Liver (tissue), 3 donors: ENCODE measurements around the gene SLC39A12.

Source experiments
- ATF3 ChIP-seq: IDR thresholded peaks from 2 replicates; pipeline ENCODE4 v1.6.1; 2016; ENCODE audit warnings: antibody characterized with exemption
- CTCF ChIP-seq: fragments of 150-350 bp; IDR thresholded peaks from 2 replicates; pipeline ENCODE4 v1.5.1; 2017; ENCODE audit warnings: improper control_type of control experiment, low read depth, low read length; ENCODE audit not compliant: missing input control
- EGR1 ChIP-seq, 2 donors: IDR thresholded peaks; 2 replicates each; pipeline ENCODE4 v1.6.1; 2016 to 2018; ENCODE audit warnings: antibody characterized with exemption in 2 of 2, low read depth in 2 of 2
- FOXA1 ChIP-seq: IDR thresholded peaks from 2 replicates; pipeline ENCODE4 v1.6.1; 2016; ENCODE audit warnings: antibody characterized with exemption
- GABPA ChIP-seq, 2 donors: IDR thresholded peaks in 1 of 2; conservative IDR thresholded peaks in 1 of 2; 2 replicates each; pipeline ENCODE4 v1.6.1; 2016; ENCODE audit warnings: antibody characterized with exemption in 2 of 2, mild to moderate bottlenecking in 1 of 2, moderate library complexity in 1 of 2
- HNF4G ChIP-seq: IDR thresholded peaks from 2 replicates; pipeline ENCODE4 v1.6.1; 2016; ENCODE audit warnings: antibody characterized with exemption
- JUND ChIP-seq, 2 donors: IDR thresholded peaks; 2 replicates each; pipeline ENCODE4 v1.6.1; 2016; ENCODE audit warnings: antibody characterized with exemption in 2 of 2
- MAX ChIP-seq: IDR thresholded peaks from 2 replicates; pipeline ENCODE4 v1.6.1; 2016; ENCODE audit warnings: antibody characterized with exemption
- RAD21 ChIP-seq, 2 donors: IDR thresholded peaks; 2 replicates each; pipeline ENCODE4 v1.6.1; 2016; ENCODE audit warnings: antibody characterized with exemption in 2 of 2, mild to moderate bottlenecking in 2 of 2
- SP1 ChIP-seq: IDR thresholded peaks from 2 replicates; pipeline ENCODE4 v1.6.1; 2018; ENCODE audit warnings: antibody characterized with exemption, mild to moderate bottlenecking
- TAF1 ChIP-seq: conservative IDR thresholded peaks from 2 replicates; pipeline ENCODE4 v1.6.1; 2016; ENCODE audit warnings: antibody characterized with exemption, mild to moderate bottlenecking
- YY1 ChIP-seq: IDR thresholded peaks from 2 replicates; pipeline ENCODE4 v1.6.1; 2016; ENCODE audit warnings: antibody characterized with exemption, mild to moderate bottlenecking
- TF ChIP-seq, protein P1 (sequence below): IDR thresholded peaks from 2 replicates; pipeline ENCODE4 v1.6.1; 2016; ENCODE audit warnings: antibody characterized with exemption, mild to moderate bottlenecking
- TF ChIP-seq, protein P2 (sequence below): IDR thresholded peaks from 2 replicates; pipeline ENCODE4 v1.6.1; 2016; ENCODE audit warnings: antibody characterized with exemption
- donor health status: healthy.
- donor health status: healthy.

DNA sequence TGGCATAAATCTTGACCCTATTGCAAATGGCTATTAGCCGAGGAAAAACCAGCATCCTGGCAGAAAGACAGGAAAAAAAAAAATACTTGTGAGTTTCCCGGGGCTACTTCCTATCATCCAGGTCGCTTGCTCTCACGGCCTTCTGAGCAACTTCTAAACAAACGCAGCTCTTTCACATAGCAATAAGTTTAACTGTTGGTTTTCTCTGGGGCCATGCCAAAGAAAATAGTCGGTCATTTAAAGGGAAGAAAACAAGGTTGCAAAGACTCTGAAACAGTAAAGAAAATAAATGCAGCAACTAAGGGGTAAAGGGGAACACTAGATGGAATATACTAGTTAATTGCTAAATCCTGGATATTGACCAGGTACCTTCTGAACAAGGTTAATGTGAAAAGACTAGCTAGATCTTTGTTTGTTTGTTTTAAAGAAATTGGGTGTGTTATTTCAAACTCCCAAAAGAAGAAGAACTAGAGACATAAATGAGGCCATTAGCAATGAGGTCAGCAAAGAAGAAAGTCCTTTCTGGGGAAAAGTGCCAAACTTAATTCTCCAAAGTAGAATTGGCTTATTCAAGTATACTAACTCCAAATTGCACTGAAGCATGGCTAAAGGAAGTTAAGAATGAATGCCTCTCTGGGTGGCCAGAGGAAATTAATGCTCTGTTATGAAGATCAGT, 54.2 kb downstream of the SLC39A12 start:
- no peak for TF ChIP-seq CTCF
- TF ChIP-seq RAD21 (IDR thresholded peaks at IDR 0.05) = no peak
- TF ChIP-seq MAX = no peak
- TF ChIP-seq GABPA (IDR thresholded peaks at IDR 0.05 in 1 of 2, conservative IDR thresholded peaks at IDR 0.05 in 1 of 2) = no peak
- TF ChIP-seq, protein P1, sequence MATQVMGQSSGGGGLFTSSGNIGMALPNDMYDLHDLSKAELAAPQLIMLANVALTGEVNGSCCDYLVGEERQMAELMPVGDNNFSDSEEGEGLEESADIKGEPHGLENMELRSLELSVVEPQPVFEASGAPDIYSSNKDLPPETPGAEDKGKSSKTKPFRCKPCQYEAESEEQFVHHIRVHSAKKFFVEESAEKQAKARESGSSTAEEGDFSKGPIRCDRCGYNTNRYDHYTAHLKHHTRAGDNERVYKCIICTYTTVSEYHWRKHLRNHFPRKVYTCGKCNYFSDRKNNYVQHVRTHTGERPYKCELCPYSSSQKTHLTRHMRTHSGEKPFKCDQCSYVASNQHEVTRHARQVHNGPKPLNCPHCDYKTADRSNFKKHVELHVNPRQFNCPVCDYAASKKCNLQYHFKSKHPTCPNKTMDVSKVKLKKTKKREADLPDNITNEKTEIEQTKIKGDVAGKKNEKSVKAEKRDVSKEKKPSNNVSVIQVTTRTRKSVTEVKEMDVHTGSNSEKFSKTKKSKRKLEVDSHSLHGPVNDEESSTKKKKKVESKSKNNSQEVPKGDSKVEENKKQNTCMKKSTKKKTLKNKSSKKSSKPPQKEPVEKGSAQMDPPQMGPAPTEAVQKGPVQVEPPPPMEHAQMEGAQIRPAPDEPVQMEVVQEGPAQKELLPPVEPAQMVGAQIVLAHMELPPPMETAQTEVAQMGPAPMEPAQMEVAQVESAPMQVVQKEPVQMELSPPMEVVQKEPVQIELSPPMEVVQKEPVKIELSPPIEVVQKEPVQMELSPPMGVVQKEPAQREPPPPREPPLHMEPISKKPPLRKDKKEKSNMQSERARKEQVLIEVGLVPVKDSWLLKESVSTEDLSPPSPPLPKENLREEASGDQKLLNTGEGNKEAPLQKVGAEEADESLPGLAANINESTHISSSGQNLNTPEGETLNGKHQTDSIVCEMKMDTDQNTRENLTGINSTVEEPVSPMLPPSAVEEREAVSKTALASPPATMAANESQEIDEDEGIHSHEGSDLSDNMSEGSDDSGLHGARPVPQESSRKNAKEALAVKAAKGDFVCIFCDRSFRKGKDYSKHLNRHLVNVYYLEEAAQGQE = no peak
- no peak for TF ChIP-seq ATF3
- no peak for TF ChIP-seq TAF1
- TF ChIP-seq, protein P2, sequence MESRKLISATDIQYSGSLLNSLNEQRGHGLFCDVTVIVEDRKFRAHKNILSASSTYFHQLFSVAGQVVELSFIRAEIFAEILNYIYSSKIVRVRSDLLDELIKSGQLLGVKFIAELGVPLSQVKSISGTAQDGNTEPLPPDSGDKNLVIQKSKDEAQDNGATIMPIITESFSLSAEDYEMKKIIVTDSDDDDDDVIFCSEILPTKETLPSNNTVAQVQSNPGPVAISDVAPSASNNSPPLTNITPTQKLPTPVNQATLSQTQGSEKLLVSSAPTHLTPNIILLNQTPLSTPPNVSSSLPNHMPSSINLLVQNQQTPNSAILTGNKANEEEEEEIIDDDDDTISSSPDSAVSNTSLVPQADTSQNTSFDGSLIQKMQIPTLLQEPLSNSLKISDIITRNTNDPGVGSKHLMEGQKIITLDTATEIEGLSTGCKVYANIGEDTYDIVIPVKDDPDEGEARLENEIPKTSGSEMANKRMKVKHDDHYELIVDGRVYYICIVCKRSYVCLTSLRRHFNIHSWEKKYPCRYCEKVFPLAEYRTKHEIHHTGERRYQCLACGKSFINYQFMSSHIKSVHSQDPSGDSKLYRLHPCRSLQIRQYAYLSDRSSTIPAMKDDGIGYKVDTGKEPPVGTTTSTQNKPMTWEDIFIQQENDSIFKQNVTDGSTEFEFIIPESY = no peak
- TF ChIP-seq FOXA1 = no peak
- TF ChIP-seq HNF4G = no peak
- TF ChIP-seq JUND (IDR thresholded peaks at IDR 0.05) = no peak
- no peak for TF ChIP-seq SP1
- TF ChIP-seq YY1 = no peak
- no peak for TF ChIP-seq EGR1 (IDR thresholded peaks at IDR 0.05; ENCODE audit: low read depth in 2 of 2)
